Effector CD4-positive, alpha-beta T cell (primary cell): ENCODE data around the gene CNOT6.
A peak's percentile ranks its signal among the peaks of the same experiment; 100 is the strongest.
"Not testable (repeated sequence)": the region's sequence is repeated elsewhere in the genome, so short reads cannot be mapped to it uniquely, and the experiment has no call there.

ENCODE experiments used
- DNase-seq: peaks from one replicate; pipeline ENCODE4 v3.0.0-alpha.2; 2020

Gene CNOT6

DNA sequence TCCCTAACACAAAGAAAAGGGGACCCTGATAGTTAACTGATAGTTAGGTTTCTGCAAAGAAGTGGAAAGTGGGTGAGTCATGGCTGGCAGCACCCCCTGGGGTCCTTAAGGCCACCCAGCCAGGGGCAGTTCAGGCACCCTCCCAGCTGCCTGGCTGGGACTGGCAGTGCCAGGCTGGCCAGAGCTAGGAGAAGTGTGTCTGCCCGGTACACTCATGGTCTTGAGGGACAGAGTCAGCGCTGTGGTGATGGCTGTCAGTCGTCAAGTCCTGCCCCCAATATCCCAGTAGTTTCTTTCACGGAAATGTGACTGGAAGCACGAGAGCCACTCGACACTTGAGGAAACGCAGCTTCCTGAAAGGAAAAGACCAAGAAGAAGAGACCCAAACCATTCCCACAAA is 22.3 kb upstream of the CNOT6 start:
- no peak for DNase-seq

DNA sequence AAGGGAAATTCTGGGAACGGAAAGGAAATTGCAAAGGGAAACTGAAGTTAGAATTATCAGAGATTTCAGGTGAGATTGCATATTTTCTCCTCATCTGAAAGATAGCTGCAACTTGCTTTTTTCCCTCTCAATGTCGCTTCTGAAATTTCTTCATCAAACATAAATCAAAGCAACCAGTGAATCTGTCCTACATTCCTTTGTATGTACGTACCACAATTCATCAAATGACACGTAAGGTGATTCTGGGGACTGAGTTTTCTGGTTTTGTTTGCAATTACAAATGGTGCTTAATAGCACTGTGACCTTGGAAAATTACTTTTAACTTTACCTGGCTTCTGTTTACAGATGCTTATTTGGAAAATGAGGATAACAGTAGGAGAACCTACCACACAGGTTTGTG is 21.9 kb upstream of the CNOT6 start:
- DNase-seq, result no peak

DNA sequence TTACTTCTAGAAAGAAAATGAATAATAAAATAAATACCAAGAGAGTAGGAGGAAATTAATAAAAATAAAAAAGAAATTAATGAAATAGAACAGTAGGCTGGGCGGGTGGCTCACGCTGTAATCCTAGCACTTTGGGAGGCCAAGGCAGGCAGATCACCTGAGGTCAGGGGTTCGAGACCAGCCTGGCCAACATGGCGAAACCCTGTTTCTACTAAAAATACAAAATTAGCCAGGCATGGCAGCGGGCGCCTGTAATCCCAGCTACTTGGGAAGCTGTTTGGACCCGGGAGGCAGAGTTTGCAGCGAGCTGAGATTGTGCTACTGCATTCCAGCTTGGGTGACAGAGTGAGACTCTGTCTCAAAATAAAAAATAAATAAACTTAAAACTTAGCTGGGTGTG is 20.8 kb upstream of the CNOT6 start:
- not testable (repeated sequence) for DNase-seq

DNA sequence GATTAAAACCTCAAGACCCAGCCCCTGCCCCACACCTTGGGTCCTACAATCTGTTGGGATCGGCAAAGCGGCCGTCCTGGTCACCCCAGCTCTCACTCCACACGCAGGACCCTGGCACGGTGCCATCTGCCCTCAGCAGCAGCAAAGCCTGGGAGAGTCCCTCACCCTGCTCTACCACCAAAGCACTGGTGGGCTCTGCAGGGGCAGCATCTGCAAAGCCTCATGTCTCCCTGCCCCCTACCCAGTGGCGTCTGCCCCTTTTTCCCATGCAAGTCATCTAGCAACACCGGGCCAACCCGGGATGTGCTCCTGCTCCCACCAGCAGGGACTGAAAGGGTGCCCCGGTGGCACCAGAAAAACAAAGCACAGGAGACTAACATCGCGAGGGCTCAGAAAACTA is 19.6 kb upstream of the CNOT6 start:
- no peak for DNase-seq

DNA sequence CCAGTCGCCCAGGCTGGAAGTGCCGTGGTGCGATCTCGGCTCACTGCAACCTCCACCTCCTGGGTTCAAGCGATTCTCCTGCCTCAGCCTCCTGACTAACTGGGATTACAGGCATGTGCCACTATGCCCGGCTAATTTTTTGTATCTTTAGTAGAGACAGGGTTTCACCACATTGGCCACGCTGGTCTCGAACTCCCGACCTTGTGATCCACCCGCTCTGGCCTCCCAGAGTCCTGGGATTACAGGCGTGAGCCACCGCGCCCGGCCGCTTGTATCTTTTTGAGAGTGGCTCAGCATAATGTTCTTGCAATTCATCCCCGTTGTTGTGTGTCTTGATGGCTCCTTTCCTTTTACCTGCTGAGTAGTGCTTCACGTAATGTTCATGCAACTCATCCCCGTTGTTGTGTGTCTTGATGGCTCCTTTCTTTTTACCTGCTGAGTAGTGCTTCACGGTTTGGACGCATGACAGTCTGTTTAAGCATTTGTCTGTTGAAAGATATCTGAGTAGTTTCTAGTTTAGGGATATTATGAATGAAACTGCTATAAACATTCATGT is 18.1 kb upstream of the CNOT6 start:
- DNase-seq, result not testable (repeated sequence)

DNA sequence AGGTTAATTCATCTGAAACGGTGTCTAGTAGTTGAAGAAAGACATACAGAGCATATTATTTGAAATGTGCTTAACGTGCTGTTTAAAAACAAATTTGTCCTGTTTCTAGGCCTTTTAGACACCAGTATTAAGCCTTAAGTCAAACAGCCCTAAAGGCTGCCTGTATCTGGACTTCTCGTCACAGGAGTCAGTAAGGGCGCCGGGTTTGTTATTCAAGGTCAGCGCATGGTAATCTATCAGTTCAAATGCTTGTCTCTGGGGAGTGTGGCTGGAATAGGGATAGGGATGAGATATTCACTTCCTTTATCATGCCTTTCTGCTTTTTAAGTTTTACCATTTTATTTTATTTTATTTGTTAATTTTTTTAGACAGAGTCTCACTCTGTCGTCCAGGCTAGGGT is 9.4 kb upstream of the CNOT6 start:
- DNase-seq, result no peak

DNA sequence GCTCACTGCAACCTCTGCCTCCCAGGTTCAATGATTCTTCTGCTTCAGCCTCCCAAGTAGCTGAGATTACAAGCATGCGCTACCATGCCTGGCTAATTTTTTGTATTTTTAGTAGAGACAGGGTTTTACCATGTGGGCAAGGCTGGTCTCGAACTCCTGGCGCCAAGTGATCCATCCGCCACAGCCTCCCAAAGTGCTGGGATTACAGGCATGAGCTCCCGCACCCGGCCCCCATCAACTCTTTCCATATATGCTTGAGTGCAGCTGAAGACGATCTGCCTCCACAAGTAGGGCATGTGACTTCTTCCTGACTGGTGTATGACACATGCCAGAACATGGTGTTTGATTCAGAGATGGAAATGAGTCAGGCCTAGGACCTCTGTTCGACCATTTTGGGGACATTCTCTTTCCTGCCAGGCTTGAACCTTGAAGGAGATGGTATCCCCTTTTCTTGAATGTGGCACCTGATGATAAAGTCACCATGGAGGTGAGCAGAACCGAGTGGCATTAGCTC is 7.5 kb upstream of the CNOT6 start:
- no peak for DNase-seq

DNA sequence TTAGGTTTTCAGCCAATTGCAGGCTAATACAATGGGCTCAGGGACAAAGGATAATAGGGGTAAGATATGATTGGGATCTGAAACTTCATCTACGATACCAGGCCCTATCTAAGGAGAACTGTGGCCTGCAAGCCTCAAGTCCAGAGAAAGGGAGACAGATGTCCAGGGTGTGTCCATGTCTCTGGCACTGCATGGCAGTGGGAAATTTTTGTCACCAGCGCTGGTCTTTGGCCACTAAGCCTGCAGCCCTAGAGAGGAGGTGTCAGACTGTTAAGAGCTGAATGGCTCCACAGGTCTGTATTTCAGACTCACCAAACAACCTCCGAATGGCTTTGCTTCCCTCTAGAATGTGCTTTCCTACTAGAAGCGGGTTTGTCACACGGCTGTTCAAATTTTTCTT is 6.6 kb upstream of the CNOT6 start:
- DNase-seq, result no peak

DNA sequence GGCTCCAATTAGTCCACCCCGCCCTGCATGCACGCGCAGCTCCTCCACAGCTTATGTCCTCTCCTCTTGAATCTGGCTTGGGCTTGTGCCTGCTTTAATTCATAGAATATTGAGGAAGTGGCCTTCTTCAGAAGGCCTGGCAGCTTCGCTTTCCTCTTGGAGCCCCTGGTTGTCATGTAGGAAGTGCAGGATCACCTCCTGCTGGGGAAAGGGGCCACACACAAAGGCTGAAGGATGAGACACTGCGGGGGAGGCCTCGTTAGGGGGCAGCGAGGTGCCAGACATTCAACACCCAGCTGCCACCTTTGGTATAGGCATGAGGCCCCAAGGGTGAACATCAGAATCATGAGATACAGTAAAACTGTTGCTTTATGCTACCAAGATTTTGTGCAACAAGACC is 2.7 kb upstream of the CNOT6 start:
- no peak for DNase-seq

DNA sequence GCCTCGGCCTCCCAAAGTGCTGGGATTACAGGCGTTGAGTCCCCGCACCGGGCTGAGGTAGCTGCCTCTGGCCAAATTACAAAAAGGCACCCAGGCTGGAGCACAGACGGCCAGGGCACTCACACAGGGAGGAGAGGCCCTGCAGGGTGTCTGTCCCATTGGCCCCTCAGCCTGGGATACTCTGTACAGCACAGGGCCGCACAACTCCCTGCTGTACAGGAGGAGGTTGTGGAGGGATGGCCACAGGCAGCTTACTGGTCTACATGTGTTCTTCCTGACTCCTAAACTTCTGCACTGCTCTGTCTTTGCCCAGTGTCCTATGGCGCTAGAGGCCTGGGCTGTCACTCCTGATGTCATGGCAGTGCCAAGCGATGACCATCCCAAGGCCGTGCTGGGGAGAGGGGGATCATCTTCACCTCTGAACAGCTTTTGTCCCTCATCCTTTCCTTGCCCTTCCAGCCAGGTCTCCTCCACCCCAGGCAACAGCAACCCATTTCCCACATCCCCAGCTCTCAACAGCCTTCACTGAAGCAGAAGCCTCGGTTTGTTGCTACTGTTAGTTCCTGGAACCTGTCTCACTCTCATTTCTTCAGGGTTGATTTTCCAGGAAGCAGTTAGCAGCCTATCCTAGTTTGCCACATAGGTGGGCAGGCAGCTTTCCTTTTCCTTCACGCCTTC is 1.8 kb upstream of the CNOT6 start:
- DNase-seq, result no peak

DNA sequence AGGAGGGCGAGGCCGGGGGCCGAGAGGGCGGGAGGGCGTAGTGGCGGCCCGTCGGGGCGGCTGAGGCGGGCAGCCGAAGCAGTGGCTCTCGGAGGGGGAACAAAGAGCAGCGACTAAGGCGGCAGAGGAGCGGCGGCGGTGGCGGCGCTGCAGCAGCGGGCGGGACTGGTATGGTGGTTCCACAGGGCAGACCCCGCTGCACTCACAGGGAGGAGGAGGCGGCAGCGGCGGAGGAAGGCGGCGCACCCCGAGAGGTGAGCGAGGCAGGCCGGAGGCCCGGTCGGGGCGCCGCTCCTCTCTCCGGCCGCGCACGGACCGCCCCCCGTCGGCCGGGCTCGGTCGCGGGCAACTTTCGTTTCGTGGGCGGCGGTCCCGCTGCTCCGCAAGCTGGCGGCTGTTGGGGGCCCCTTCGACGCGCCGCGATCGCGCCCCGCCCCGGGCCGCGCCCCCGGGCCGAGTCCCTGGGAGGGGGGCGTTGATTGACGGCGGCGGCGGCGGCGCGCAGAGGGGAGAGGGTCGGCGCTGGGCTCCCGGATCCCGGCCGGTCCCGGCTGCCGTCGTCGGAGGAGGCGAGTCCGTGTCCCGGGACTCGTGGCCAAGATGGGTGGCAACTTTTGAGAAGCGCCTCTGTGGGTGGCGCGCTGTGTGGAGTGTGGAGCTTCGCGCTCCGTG is 467 bp downstream of the CNOT6 start:
- DNase-seq, result peak; percentile 42

DNA sequence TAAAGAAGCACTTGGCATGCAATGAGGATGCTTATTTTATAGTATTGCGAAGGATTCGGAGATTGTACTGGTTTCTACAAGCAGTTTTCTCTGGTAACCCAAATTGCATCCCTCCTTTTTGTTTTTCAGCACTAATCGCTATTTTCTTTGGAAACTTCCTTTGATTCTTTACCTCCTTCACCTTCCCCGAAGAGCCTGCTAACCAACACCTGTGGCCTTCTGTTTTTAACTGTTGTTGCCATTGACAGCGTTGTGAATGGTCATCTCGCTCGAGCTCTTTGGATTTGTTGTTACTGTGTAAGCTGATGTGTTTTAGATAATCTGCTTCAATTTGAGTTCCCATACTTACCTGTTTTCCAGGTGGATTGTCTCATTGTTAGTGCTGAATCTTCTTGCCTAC is 1.1 kb downstream of the CNOT6 start:
- DNase-seq, result no peak

DNA sequence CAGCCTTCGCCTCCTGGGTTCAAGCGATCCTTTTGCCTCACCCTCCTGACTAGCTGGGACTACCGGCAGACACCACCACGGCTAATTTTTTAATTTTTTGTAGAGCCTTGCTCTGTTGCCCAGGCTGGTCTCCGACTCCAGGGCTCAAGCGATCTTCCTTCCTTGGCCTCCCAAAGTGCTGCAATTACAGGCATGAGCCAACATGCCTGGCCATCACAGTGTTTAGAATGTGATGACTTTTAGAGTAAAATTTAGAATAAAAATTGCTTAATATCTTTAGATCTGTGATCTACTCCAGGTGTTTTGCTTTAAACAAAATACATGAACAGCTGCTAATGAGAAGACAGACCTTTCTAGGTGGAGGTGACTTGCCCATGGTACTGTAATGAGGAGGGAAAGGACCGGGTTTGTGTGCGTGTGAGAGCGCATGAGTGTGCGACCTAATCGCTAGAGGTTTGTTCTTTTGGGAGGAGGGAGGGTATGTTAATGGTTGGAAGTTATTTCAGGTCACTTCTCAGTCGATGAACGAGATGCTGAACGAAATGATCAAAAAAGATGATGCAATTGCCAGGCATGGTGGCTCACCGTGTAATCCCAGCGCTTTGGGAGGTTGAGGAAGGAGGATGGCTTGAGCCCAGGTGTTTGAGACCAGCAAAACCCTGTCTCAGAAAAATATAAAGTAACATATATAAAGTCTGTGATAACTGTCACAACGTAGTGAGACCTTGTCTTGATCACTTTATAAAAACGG is 2.0 kb downstream of the CNOT6 start:
- no peak for DNase-seq

DNA sequence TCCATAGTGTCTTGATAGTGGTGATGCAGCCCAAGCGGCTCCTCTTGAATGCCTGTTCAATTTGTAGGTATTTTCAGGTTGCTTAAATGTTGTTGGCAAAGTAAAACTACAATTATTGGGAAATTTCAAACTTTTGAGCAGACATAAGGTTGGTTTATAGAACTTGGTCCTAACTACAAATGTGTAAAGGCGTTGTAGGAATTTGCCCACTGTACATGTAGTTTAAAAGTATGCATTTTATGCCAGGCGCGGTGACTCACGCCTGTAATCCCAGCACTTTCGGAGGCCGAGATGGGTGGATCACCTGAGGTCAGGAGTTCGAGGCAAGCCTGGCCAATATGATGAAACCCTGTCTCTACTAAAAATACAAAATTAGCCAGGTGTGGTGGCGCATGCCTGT is 2.6 kb downstream of the CNOT6 start:
- DNase-seq, result not testable (repeated sequence)

DNA sequence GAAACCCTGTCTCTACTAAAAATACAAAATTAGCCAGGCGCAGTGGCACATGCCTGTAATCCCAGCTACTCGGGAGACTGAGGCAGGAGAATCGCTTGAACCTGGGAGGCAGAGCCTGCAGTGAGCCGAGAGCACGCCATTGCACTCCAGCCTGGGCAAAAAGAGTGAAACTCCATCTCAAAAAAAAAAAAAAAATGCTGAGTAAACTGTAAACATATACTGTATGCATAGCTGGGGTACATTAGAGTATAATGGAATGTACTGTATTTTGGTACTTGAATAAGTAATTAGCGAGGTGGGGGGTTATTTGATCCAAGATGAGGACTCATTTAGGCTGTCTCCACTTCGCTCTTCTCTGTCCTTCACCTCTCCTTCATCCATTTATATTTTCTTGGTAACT is 3.7 kb downstream of the CNOT6 start:
- not testable (repeated sequence) for DNase-seq

DNA sequence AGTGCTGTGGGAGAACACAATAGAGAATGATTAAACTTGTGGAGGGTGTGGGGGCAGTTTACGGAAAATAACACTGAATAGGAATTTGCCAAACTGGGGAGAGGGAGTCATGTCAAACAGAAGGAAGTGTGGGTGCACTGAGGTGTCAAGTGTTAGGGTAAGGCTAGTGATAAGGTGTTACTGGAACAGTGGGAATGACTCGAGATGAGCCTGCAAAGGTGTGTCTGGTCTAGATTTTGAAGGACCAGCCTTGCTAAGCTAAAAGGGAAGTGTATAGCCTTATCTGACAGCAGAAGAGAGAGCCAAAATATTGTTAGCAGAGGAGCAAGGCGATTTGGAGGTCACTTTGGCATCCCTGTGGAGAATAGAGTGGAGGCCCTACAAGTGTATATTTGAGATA is 4.2 kb downstream of the CNOT6 start:
- no peak for DNase-seq

DNA sequence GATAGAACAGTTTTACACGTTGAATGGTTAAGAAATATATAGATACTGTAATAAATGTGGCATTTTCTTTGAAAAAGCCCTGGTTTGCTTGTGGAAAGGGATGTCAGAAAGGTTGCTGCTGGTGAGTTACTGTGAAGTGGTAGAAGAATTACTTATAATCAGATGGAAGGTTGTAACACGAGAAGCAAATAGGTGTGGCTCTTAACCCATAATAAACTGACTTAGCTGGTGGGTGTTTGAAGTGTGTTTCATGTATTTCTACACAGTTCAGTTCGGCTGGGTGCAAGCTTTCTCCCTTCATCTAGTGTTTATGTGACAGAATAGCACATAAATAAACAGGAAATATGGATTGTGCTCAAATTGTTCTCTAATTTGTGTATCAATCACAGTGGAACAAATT is 5.5 kb downstream of the CNOT6 start:
- no peak for DNase-seq

DNA sequence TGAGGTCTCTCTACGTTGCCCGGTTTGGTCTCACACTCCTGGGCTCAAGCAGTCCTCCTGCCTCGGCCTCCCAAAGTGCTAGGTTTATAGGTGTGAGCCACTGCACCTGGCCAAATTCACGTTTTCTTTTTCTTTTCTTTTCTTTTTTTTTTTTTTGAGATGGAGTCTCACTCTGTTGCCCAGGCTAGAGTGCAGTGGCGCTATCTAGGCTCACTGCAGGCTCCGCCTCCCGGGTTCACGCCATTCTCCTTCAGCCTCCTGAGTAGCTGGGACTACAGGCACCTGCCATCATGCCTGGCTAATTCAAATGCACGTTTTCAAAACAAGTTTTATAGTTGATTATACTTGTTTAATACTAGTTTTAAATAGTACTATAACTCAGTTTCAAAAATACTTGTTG is 6.1 kb downstream of the CNOT6 start:
- not testable (repeated sequence) for DNase-seq

DNA sequence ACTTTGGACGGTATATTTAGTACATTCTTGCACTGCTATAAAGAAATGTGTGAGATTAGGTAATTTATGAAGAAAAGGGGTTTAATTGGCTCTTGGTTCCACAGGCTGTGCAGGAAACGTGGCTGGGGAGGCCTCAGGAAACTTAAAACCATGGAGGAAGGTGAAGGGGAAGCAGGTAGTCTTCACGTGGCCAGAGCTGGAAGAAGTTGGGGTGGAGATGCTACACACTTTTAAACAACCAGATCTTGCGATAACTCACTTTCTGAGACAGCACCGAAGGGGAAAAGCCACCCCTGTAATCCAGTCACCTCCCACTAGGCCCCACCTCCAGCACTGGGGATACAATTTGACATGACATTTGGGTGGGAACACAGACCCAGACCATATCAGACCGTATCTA is 13.5 kb downstream of the CNOT6 start:
- no peak for DNase-seq

DNA sequence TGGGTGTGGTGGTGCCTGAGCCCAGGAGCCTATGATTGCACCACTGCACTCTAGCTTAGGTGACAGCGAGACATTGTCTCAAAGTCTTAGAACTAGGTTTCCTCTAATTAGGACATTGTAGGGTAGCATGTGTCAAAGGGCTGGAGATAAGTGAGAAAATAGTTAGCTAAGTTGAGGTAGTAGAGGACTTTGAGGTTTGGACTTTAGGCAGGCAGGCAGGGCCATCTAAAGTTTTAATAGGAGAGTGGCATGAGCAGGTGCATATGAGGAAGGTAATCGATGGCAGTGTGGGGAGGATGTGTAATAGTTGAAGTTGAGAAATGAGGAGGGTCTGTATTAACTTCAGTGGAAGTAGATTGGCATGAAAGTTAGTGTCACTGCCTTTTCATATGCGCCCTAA is 21.1 kb downstream of the CNOT6 start:
- DNase-seq, result no peak

DNA sequence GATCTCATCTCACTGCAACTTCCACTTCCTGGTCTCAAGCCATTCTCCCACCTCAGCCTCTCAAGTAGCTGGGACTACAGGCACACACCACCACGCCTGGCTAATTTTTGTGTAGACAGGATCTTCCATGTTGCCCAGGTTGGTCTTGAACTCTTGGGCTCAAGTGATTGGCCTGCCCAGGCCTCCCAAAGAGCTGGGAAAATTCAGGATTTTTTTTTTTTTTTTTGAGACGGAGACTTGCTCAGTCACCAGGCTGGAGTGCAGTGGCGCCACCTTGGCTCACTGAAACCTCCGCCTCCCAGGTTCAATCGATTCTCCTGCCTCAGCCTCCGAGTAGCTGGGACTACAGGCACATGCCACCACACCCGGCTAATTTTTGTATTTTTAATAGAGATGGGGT is 21.8 kb downstream of the CNOT6 start:
- DNase-seq, result not testable (repeated sequence)

DNA sequence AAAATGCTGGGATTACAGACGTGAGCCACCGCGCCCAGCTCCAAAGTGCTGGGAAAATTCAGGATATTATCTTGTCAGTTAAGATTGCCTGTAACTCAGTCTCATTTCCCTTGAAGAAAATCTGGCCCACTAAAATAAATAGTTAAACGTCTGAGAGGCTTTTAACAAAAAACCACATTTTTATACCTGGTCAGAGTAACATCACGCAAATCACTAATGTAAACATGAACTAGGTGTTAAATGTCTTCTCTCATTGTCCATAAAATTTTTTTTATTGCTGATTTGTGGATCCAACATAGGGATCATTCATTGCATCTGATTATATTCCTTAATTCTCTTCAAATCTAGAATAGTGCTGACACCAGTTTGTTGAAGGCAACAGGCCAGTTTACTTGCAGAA is 22.3 kb downstream of the CNOT6 start:
- no peak for DNase-seq

DNA sequence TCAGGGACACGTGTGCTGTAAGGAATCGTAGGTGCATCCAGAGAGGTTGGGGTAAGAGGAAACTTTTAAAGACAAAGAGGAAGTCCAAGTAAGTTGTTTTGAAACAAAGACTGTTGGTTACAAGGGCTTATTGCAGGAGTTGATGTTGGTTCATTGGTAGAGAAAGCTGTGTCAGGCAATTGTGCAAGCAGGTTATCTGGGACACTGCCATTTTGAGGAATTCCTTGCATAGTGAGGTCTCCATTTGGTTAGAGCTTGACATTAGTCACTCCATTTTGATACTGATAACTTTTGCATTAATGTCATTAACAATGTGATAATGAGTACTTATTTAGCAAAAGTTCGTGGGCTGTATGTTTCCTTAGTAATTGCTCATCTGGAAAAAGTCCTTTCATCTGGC is 24.9 kb downstream of the CNOT6 start:
- no peak for DNase-seq

DNA sequence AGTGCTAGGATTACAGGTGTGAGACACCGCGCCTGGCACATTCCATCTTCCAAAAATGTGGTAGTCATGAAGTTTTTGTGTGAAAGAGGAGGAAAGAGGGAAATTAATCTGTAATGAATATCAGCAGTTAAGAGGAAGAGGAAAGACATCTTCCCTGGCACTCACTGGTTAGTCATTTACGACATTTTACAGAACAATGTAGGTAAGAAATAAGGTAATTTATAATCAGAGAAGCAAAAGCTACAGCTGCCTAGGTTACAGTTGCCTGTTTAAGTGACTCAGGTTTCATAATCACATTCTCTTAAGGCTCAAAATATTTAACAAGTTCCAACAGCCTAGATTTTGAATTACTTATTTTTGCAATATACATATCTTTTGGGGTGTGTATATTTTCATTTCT is 26.9 kb downstream of the CNOT6 start:
- no peak for DNase-seq
